ENCODE measurements around the gene KDM1B.

The KDM1B gene

DNA sequence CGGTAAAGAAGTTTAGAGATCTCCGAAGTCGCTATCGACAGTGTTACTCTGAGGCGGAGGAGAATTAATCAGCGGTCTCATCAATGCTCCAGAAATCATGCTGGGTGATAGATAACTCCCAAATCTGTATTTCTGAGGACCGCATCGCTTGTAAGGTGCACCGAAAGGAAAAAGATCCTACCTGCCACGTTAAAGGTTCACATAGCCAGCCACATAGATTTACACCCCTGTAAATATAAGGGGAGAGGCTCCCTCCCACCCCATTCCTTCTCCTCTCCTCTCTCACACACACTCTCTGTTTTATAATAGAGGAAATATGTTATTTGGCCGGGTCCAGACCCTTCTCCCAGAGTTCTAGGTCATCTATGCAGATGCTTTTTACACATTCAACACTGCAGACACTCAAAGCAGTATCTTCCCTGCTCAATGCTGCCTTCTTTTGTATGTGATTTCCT is 109.7 kb downstream of the KDM1B start:
- TF ChIP-seq, protein P1, sequence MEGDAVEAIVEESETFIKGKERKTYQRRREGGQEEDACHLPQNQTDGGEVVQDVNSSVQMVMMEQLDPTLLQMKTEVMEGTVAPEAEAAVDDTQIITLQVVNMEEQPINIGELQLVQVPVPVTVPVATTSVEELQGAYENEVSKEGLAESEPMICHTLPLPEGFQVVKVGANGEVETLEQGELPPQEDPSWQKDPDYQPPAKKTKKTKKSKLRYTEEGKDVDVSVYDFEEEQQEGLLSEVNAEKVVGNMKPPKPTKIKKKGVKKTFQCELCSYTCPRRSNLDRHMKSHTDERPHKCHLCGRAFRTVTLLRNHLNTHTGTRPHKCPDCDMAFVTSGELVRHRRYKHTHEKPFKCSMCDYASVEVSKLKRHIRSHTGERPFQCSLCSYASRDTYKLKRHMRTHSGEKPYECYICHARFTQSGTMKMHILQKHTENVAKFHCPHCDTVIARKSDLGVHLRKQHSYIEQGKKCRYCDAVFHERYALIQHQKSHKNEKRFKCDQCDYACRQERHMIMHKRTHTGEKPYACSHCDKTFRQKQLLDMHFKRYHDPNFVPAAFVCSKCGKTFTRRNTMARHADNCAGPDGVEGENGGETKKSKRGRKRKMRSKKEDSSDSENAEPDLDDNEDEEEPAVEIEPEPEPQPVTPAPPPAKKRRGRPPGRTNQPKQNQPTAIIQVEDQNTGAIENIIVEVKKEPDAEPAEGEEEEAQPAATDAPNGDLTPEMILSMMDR (IDR thresholded peaks at IDR 0.05; ENCODE audit: unreplicated experiment in 3 of 3), result peak in 1 of 3 experiments; percentile 10
- no peaks in the 10 kb centered on the region for H3K9me3 Mint-ChIP-seq
- no peaks in the 10 kb centered on the region for H3K27me3 Mint-ChIP-seq (ENCODE audit: low read depth)
- H3K4me1 Mint-ChIP-seq, result peaks cover 45% of the 10 kb centered on the region
- peaks cover 17% of the 10 kb centered on the region for H3K36me3 Mint-ChIP-seq (ENCODE audit: low read depth)
- peak overlapping the region; percentile 93 to 96 (median 95) for H3K27ac Mint-ChIP-seq
- H3K4me3 Mint-ChIP-seq, result peak overlapping the region; percentile 80 to 92 (median 89)

DNA sequence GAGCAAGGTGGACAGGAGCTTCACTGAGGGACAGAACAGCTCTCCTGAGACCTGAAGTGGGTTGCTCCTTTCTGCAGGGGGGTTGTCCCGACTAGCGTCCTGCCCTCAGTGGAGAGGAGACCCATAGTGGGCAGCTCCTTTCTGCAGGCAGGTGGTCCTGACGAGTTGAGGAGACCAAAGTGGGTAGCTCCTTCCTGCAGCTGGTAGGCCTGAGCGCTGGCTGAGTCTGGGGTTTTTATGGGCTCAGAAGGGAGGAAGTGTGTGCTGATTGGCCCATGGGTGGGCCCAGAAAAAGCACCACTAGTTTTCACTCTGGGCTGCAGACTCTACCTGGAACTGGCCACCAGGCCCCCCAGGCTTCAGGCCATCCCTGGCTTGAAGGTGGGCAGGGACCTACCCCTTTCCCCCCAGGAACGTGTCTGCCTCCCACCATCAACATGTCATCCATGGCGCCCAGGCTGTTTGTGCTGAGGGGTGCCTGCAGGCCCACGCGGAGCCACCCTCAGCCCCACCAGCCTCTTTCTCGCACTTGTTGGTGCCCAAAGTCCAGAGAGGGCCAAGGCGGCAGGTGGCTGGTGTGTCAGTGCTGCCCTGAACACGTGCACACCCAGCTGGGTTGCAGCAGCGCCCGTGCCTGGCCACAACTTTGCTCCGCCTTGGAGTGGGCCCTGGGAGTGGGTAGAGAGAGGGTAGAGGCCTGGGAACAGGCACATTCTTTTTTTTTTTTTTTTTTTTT is 110.7 kb downstream of the KDM1B start:
- Mint-ChIP-seq H3K4me1 (peaks cover 35% of the 10 kb centered on the region), H3K36me3 (ENCODE audit: low read depth) (peaks cover 12% of the 10 kb centered on the region), H3K27ac (peak overlapping the region; percentile 93 to 96 (median 95)), H3K27me3 (ENCODE audit: low read depth) (no peaks in the 10 kb centered on the region), H3K9me3 (no peaks in the 10 kb centered on the region), H3K4me3 (peak overlapping the region; percentile 80 to 92 (median 89))
- TF ChIP-seq, protein P1 (IDR thresholded peaks at IDR 0.05; ENCODE audit: unreplicated experiment in 3 of 3), result no peak

DNA sequence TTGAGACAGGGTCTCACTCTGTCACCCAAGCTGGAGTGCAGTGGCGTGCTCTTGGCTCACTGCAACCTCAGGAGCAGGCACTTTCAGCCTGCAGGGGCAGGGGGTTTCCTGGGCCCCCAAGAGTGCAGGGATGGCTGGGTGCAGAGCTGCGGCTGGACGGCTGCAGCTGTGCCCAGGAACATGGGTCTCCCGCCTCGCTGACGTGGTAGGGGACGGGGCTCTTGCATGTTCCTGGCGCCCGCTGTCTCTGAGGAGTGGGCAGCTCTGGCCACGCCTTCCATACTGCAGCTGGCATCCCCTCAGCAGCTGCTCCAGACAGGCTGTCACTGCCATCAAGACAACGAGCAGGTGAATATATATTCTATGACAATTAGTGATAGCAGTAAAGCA is 111.3 kb downstream of the KDM1B start:
- Mint-ChIP-seq H3K4me1 (peaks cover 31% of the 10 kb centered on the region), H3K36me3 (ENCODE audit: low read depth) (peaks cover 10% of the 10 kb centered on the region), H3K9me3 (no peaks in the 10 kb centered on the region), H3K4me3 (no peak overlapping the region), H3K27me3 (ENCODE audit: low read depth) (no peaks in the 10 kb centered on the region), H3K27ac (no peak overlapping the region)
- TF ChIP-seq, protein P1 (IDR thresholded peaks at IDR 0.05; ENCODE audit: unreplicated experiment in 3 of 3), result no peak

DNA sequence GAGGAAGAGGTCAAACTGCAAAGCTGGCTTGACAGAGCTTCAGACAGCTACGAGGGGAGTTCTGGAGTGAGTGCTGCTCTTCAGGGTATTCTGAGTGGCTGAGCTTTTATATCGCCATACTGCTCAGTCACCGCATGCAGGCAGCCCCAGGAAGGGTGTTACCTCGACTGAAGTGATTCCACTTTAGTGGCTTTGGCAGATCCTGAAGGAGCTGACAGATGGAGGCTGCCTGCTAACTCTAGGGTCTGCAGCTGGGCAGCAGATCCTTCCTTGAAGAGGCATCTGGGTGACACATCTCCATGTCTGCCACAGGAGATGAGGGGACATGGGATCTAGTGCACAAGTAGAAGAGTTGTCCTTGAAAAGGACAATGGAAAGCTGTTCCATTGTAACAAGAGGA is 112.8 kb downstream of the KDM1B start:
- TF ChIP-seq, protein P1 (IDR thresholded peaks at IDR 0.05; ENCODE audit: unreplicated experiment in 3 of 3), result no peak
- Mint-ChIP-seq H3K4me3 (no peak overlapping the region), H3K4me1 (peaks cover 17% of the 10 kb centered on the region), H3K9me3 (no peaks in the 10 kb centered on the region), H3K27me3 (ENCODE audit: low read depth) (no peaks in the 10 kb centered on the region), H3K27ac (no peak overlapping the region), H3K36me3 (ENCODE audit: low read depth) (no peaks in the 10 kb centered on the region)

DNA sequence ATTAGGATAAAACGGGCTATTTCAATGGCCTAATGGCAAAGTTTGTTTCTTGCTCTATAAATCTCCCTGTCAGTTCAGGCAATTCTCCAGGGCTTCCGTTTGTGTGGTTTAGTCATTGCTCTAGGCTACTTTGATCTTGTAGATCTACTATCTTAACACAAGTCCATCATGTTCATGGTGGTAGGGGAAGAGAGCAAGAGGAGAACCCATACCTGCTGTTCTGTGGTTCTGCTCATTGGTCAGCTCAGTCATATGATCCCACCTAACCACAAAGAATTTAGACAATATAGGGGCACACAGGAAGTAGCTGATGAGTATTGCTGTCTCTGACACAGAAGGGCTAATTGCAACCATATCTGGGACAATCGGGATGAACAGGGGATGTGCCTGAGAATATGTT is 114.0 kb downstream of the KDM1B start:
- H3K4me3 Mint-ChIP-seq, result no peak overlapping the region
- H3K27ac Mint-ChIP-seq, result no peak overlapping the region
- H3K36me3 Mint-ChIP-seq (ENCODE audit: low read depth), result no peaks in the 10 kb centered on the region
- peaks cover 9% of the 10 kb centered on the region for H3K4me1 Mint-ChIP-seq
- H3K27me3 Mint-ChIP-seq (ENCODE audit: low read depth), result peaks cover 6% of the 10 kb centered on the region
- TF ChIP-seq, protein P1 (IDR thresholded peaks at IDR 0.05; ENCODE audit: unreplicated experiment in 3 of 3), result no peak
- H3K9me3 Mint-ChIP-seq, result no peaks in the 10 kb centered on the region

DNA sequence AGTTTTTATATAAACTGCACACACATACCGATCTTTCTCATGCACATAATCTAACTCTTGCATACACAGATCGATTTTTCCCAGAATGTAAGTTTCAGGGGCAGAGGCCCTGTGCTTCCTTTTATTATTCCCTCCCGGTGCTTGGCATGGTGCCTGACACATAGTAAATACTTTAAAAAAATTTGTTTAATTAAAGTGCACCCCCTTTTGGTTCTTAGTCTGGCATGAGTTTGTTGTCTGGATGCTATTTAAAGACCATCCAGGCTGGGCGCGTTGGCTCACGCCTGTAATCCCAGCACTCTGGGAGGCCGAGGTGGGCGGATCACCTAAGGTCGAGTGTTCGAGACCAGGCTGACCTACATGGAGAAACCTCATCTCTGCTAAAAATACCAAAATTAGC is 114.5 kb downstream of the KDM1B start:
- Mint-ChIP-seq H3K27ac (no peak overlapping the region), H3K9me3 (no peaks in the 10 kb centered on the region), H3K27me3 (ENCODE audit: low read depth) (peaks cover 8% of the 10 kb centered on the region), H3K4me3 (no peak overlapping the region), H3K36me3 (ENCODE audit: low read depth) (no peaks in the 10 kb centered on the region), H3K4me1 (peaks cover 9% of the 10 kb centered on the region)
- TF ChIP-seq, protein P1 (IDR thresholded peaks at IDR 0.05; ENCODE audit: unreplicated experiment in 3 of 3), result no peak
